Right lobe of liver (tissue), 4 donors: ENCODE measurements around the gene NR6A1.

ENCODE experiments used
- POLR2A ChIP-seq: fragments of 450-650 bp; IDR thresholded peaks from one replicate; pipeline ENCODE4 v1.6.1; 2017; ENCODE audit warnings: antibody characterized with exemption, mild to moderate bottlenecking
- TF ChIP-seq, protein P1 (sequence below), 4 donors: fragments of 200-600 bp in 3 of 4; fragments of 450-650 bp in 1 of 4; IDR thresholded peaks; one replicate each; pipeline versions ENCODE4 v1.5.1 to v1.8.0; 2016 to 2022; ENCODE audit warnings: antibody characterized with exemption in 4 of 4, mild to moderate bottlenecking in 2 of 4
- donor health status: DM: no; HTN: no; CAD: no.
- donor health status: DM: no; HTN: no; CAD: no.
- donor health status: DM: no; HTN: yes; CAD: no.

DNA sequence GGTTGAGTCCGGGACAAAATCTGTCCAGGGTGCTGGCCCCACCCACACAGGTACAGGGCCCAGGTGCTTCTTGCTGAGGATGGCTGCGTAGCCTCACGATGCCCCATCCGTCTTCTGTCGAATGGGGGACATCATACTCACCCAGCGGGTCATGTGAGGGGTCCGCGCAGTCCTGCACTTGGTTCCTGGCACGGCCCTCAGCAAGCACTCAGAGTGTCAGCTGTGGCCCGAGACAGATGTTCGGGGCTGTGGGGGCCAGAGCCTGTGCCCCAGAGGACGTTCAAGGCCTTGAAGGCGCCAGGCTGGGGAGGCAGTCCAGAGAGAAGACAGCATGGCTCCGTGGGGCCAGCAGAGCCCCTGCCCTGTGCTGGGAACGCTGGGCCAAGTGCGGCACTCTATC, 291.7 kb downstream of the NR6A1 start:
- TF ChIP-seq, protein P1, sequence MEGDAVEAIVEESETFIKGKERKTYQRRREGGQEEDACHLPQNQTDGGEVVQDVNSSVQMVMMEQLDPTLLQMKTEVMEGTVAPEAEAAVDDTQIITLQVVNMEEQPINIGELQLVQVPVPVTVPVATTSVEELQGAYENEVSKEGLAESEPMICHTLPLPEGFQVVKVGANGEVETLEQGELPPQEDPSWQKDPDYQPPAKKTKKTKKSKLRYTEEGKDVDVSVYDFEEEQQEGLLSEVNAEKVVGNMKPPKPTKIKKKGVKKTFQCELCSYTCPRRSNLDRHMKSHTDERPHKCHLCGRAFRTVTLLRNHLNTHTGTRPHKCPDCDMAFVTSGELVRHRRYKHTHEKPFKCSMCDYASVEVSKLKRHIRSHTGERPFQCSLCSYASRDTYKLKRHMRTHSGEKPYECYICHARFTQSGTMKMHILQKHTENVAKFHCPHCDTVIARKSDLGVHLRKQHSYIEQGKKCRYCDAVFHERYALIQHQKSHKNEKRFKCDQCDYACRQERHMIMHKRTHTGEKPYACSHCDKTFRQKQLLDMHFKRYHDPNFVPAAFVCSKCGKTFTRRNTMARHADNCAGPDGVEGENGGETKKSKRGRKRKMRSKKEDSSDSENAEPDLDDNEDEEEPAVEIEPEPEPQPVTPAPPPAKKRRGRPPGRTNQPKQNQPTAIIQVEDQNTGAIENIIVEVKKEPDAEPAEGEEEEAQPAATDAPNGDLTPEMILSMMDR (IDR thresholded peaks at IDR 0.05), result no peak
- TF ChIP-seq POLR2A, result no peak
